ENCODE measurements around the gene ZNF628. TPM values are rescaled to one million over a fixed set of nuclear protein-coding genes. Genes with fewer than 3 reads are reported as not detected.

The ZNF628 gene
- total and polyA plus RNA-seq, 5 donors from 2014 or later: 0.05 to 23.9 (median 0.09) TPM

- no peaks in the 10 kb centered on the region for H3K27me3 ChIP-seq (ENCODE audit: control insufficient read depth, insufficient read depth, low read length)
- H3K4me1 Mint-ChIP-seq: no peaks in the 10 kb centered on the region
- H3K36me3 Mint-ChIP-seq: no peaks in the 10 kb centered on the region
- no peaks in the 10 kb centered on the region for H3K27me3 Mint-ChIP-seq
- H3K4me3 ChIP-seq (ENCODE audit: low read depth, low read length): no peak overlapping the region
- H3K36me3 ChIP-seq (ENCODE audit: control insufficient read depth, insufficient read depth, low read length): no peaks in the 10 kb centered on the region
- H3K9me3 Mint-ChIP-seq: no peaks in the 10 kb centered on the region
- no peaks in the 10 kb centered on the region for H3K4me1 ChIP-seq (ENCODE audit: control insufficient read depth, insufficient read depth, low read length, poor library complexity, severe bottlenecking)
- no peak for DNase-seq
- no peak for ATAC-seq (ENCODE audit: low read depth in 2 of 2)
- no peak overlapping the region for H3K27ac ChIP-seq (ENCODE audit: insufficient read depth, low read length, poor library complexity, severe bottlenecking)
- no peaks in the 10 kb centered on the region for H3K9me3 ChIP-seq (ENCODE audit: control insufficient read depth in 2 of 2, low read length in 2 of 2)
- H3K27ac Mint-ChIP-seq: no peak overlapping the region
- no peak overlapping the region for H3K4me3 Mint-ChIP-seq
Measured at GRCh38 chr19:55529636-55530234, 53.3 kb downstream of the ZNF628 start.

- no peaks in the 10 kb centered on the region for H3K4me1 ChIP-seq (ENCODE audit: control insufficient read depth, insufficient read depth, low read length, poor library complexity, severe bottlenecking)
- no peaks in the 10 kb centered on the region for H3K27me3 ChIP-seq (ENCODE audit: control insufficient read depth, insufficient read depth, low read length)
- no peak overlapping the region for H3K4me3 Mint-ChIP-seq
- DNase-seq (no peak), ATAC-seq (ENCODE audit: low read depth in 2 of 2) (no peak)
- H3K27ac ChIP-seq (ENCODE audit: insufficient read depth, low read length, poor library complexity, severe bottlenecking): no peak overlapping the region
- H3K36me3 ChIP-seq (ENCODE audit: control insufficient read depth, insufficient read depth, low read length): no peaks in the 10 kb centered on the region
- H3K4me1 Mint-ChIP-seq: no peaks in the 10 kb centered on the region
- H3K27ac Mint-ChIP-seq: no peak overlapping the region
- H3K9me3 ChIP-seq (ENCODE audit: control insufficient read depth in 2 of 2, low read length in 2 of 2): no peaks in the 10 kb centered on the region
- no peaks in the 10 kb centered on the region for H3K9me3 Mint-ChIP-seq
- H3K27me3 Mint-ChIP-seq: no peaks in the 10 kb centered on the region
- H3K36me3 Mint-ChIP-seq: no peaks in the 10 kb centered on the region
- no peak overlapping the region for H3K4me3 ChIP-seq (ENCODE audit: low read depth, low read length)
Measured at GRCh38 chr19:55530996-55531395, 54.6 kb downstream of the ZNF628 start.

Other genes starting within 250 kb of the ZNF628 start
- gene TMEM86B, start 247.9 kb upstream of the ZNF628 start, total RNA-seq: 13.3 TPM
- under 1 TPM in 3 of 4 donors, not detected in 1; 0.25 to 0.83 (median 0.49) TPM for gene TMEM86B, start 247.9 kb upstream of the ZNF628 start, polyA plus RNA-seq
- 168 TPM for gene PPP6R1, start 217.6 kb upstream of the ZNF628 start, total RNA-seq
- 10 to 100 TPM; 38.9 to 58.2 (median 44.0) TPM for gene PPP6R1, start 217.6 kb upstream of the ZNF628 start, polyA plus RNA-seq
- 15.8 TPM for gene HSPBP1, start 196.5 kb upstream of the ZNF628 start, total RNA-seq
- 10 to 100 TPM; 30.2 to 37.2 (median 35.1) TPM for gene HSPBP1, start 196.5 kb upstream of the ZNF628 start, polyA plus RNA-seq
- gene BRSK1, start 192.6 kb upstream of the ZNF628 start, total RNA-seq: 1.5 TPM
- gene BRSK1, start 192.6 kb upstream of the ZNF628 start, polyA plus RNA-seq: not detected
- 2.1 TPM for gene TMEM150B, start 151.3 kb upstream of the ZNF628 start, total RNA-seq
- not detected for gene TMEM150B, start 151.3 kb upstream of the ZNF628 start, polyA plus RNA-seq
- gene KMT5C, start 136.7 kb upstream of the ZNF628 start, total RNA-seq: 69.6 TPM
- gene KMT5C, start 136.7 kb upstream of the ZNF628 start, polyA plus RNA-seq: 1 to 10 TPM in 3 of 4 donors, under 1 TPM in 1; 0.98 to 1.6 (median 1.2) TPM
- gene COX6B2, start 121.9 kb upstream of the ZNF628 start, total RNA-seq: 0.57 TPM
- not detected for gene COX6B2, start 121.9 kb upstream of the ZNF628 start, polyA plus RNA-seq
- gene GARIN5B, start 113.4 kb upstream of the ZNF628 start, total RNA-seq: not detected
- gene GARIN5B, start 113.4 kb upstream of the ZNF628 start, polyA plus RNA-seq: not detected
- not detected for gene IL11, start 106.2 kb upstream of the ZNF628 start, total RNA-seq
- not detected for gene IL11, start 106.2 kb upstream of the ZNF628 start, polyA plus RNA-seq
- gene TMEM190, start 99.8 kb upstream of the ZNF628 start, total RNA-seq: not detected
- not detected for gene TMEM190, start 99.8 kb upstream of the ZNF628 start, polyA plus RNA-seq
- gene TMEM238, start 92.3 kb upstream of the ZNF628 start, total RNA-seq: 15.9 TPM
- 1 to 10 TPM in 2 of 4 donors, under 1 TPM in 2; 0.42 to 1.3 (median 0.79) TPM for gene TMEM238, start 92.3 kb upstream of the ZNF628 start, polyA plus RNA-seq
- 2,934 TPM for gene RPL28, start 90.7 kb upstream of the ZNF628 start, total RNA-seq
- gene RPL28, start 90.7 kb upstream of the ZNF628 start, polyA plus RNA-seq: 100 to 1,000 TPM; 527 to 727 (median 674) TPM
- gene UBE2S, start 68.8 kb upstream of the ZNF628 start, total RNA-seq: 92.9 TPM
- gene UBE2S, start 68.8 kb upstream of the ZNF628 start, polyA plus RNA-seq: 10 to 100 TPM; 24.9 to 38.8 (median 33.2) TPM
- not detected for gene SHISA7, start 33.3 kb upstream of the ZNF628 start, total RNA-seq
- not detected for gene SHISA7, start 33.3 kb upstream of the ZNF628 start, polyA plus RNA-seq
- gene ISOC2, start 15.0 kb upstream of the ZNF628 start, total RNA-seq: 6.3 TPM
- 10 to 100 TPM; 24.7 to 34.1 (median 28.1) TPM for gene ISOC2, start 15.0 kb upstream of the ZNF628 start, polyA plus RNA-seq
- not detected for gene C19orf85, start 11.9 kb upstream of the ZNF628 start, total RNA-seq
- gene C19orf85, start 11.9 kb upstream of the ZNF628 start, polyA plus RNA-seq: not detected
- gene NAT14, start 8.6 kb downstream of the ZNF628 start, total RNA-seq: 9.2 TPM
- gene NAT14, start 8.6 kb downstream of the ZNF628 start, polyA plus RNA-seq: 1 to 10 TPM; 3.3 to 5.1 (median 4.1) TPM
- gene SSC5D, start 11.8 kb downstream of the ZNF628 start, total RNA-seq: 0.27 TPM
- not detected for gene SSC5D, start 11.8 kb downstream of the ZNF628 start, polyA plus RNA-seq
- not detected for gene SBK2, start 60.5 kb downstream of the ZNF628 start, total RNA-seq
- gene SBK2, start 60.5 kb downstream of the ZNF628 start, polyA plus RNA-seq: not detected
- not detected for gene SBK3, start 68.9 kb downstream of the ZNF628 start, total RNA-seq
- gene SBK3, start 68.9 kb downstream of the ZNF628 start, polyA plus RNA-seq: not detected
- gene ZNF579, start 104.2 kb downstream of the ZNF628 start, total RNA-seq: 4.2 TPM
- gene ZNF579, start 104.2 kb downstream of the ZNF628 start, polyA plus RNA-seq: under 1 TPM in 3 of 4 donors, not detected in 1; 0.13 to 0.24 (median 0.14) TPM
- 13.0 TPM for gene FIZ1, start 122.9 kb downstream of the ZNF628 start, total RNA-seq
- gene FIZ1, start 122.9 kb downstream of the ZNF628 start, polyA plus RNA-seq: 1 to 10 TPM; 1.3 to 3.5 (median 1.5) TPM
- 13.7 TPM for gene ZNF524, start 123.7 kb downstream of the ZNF628 start, total RNA-seq
- gene ZNF524, start 123.7 kb downstream of the ZNF628 start, polyA plus RNA-seq: 10 to 100 TPM; 38.5 to 53.7 (median 44.5) TPM
- gene ZNF865, start 129.0 kb downstream of the ZNF628 start, total RNA-seq: 12.8 TPM
- under 1 TPM; 0.05 to 0.13 (median 0.10) TPM for gene ZNF865, start 129.0 kb downstream of the ZNF628 start, polyA plus RNA-seq
- 11.1 TPM for gene ZNF784, start 147.9 kb downstream of the ZNF628 start, total RNA-seq
- gene ZNF784, start 147.9 kb downstream of the ZNF628 start, polyA plus RNA-seq: 1 to 10 TPM; 1.0 to 2.4 (median 1.6) TPM
- 30.8 TPM for gene ZNF580, start 164.4 kb downstream of the ZNF628 start, total RNA-seq
- 10 to 100 TPM; 14.3 to 18.9 (median 16.0) TPM for gene ZNF580, start 164.4 kb downstream of the ZNF628 start, polyA plus RNA-seq
- 23.7 TPM for gene ZNF581, start 167.0 kb downstream of the ZNF628 start, total RNA-seq
- gene ZNF581, start 167.0 kb downstream of the ZNF628 start, polyA plus RNA-seq: 10 to 100 TPM; 26.5 to 36.6 (median 35.1) TPM
- gene CCDC106, start 171.6 kb downstream of the ZNF628 start, total RNA-seq: 0.99 TPM
- gene CCDC106, start 171.6 kb downstream of the ZNF628 start, polyA plus RNA-seq: 1 to 10 TPM in 1 of 4 donors, under 1 TPM in 3; 0.22 to 1.0 (median 0.51) TPM
- 283 TPM for gene U2AF2, start 178.4 kb downstream of the ZNF628 start, total RNA-seq
- 1 to 10 TPM; 7.2 to 9.3 (median 8.2) TPM for gene U2AF2, start 178.4 kb downstream of the ZNF628 start, polyA plus RNA-seq
- gene EPN1, start 198.6 kb downstream of the ZNF628 start, total RNA-seq: 46.1 TPM
- 1 to 10 TPM; 6.3 to 8.3 (median 7.6) TPM for gene EPN1, start 198.6 kb downstream of the ZNF628 start, polyA plus RNA-seq

Data from CD4-positive, CD25-positive, alpha-beta regulatory T cell (primary cell).